GM12878 (cell line): ENCODE results near the gene BOD1L1. TPM values are rescaled to one million over a fixed set of nuclear protein-coding genes. Genes with fewer than 3 reads are reported as not detected.

Experiments used
- ATF2 ChIP-seq: IDR thresholded peaks from 2 replicates; pipeline ENCODE4 v1.6.1; 2012; ENCODE audit warnings: low read length, inconsistent platforms
- FOXK2 ChIP-seq: fragments of 450-650 bp; IDR thresholded peaks from 2 replicates; pipeline ENCODE4 v1.6.1; 2017; ENCODE audit warnings: mild to moderate bottlenecking, moderate library complexity
- GATAD2B ChIP-seq: fragments of 450-650 bp; conservative IDR thresholded peaks from 2 replicates; pipeline ENCODE4 v1.6.1; 2017; ENCODE audit warnings: low read depth, mild to moderate bottlenecking, moderate library complexity
- HDAC2 ChIP-seq: fragments of 200-600 bp; sonication (generic); IDR thresholded peaks from 2 replicates; pipeline ENCODE4 v1.6.1; 2017
- IKZF1 ChIP-seq: fragments of 450-650 bp; conservative IDR thresholded peaks from 2 replicates; pipeline ENCODE4 v1.6.1; 2017; ENCODE audit warnings: antibody characterized with exemption, mild to moderate bottlenecking
- MYB ChIP-seq: fragments of 150-350 bp; IDR thresholded peaks from 2 replicates; pipeline ENCODE4 v1.6.1; 2014; ENCODE audit warnings: mild to moderate bottlenecking, low read depth, low read length, borderline replicate concordance
- NKRF ChIP-seq: fragments of 450-650 bp; conservative IDR thresholded peaks from 2 replicates; pipeline ENCODE4 v1.6.1; 2017; ENCODE audit warnings: mild to moderate bottlenecking, moderate library complexity
- NR2C1 ChIP-seq: fragments of 450-650 bp; IDR thresholded peaks from 2 replicates; pipeline ENCODE4 v1.6.1; 2017; ENCODE audit warnings: antibody characterized with exemption, mild to moderate bottlenecking, moderate library complexity
- PBX3 ChIP-seq: IDR thresholded peaks from 2 replicates; pipeline ENCODE4 v1.6.1; 2011; ENCODE audit warnings: mild to moderate bottlenecking, low read depth, low read length, moderate library complexity; ENCODE audit not compliant: insufficient replicate concordance
- ZNF207 ChIP-seq: fragments of 450-650 bp; IDR thresholded peaks from 2 replicates; pipeline ENCODE4 v1.6.1; 2014; ENCODE audit warnings: antibody characterized with exemption, mild to moderate bottlenecking, borderline replicate concordance
- ZNF274 ChIP-seq: IDR thresholded peaks from one replicate; pipeline ENCODE4 v1.8.0; 2011; ENCODE audit not compliant: insufficient read length, insufficient read depth
- ZNF622 ChIP-seq: fragments of 450-650 bp; IDR thresholded peaks from 2 replicates; pipeline ENCODE4 v1.6.1; 2017; ENCODE audit warnings: mild to moderate bottlenecking, inconsistent platforms
- polyA plus RNA-seq, 11 experiments: library from polyadenylated mRNA; depleted of rRNA in 4 of 11; unstranded in 6 of 11; stranded (reverse) in 5 of 11; fragments of >200 nt; fragmentation: Nextera tagmentation in 4 of 11; fragmentation: Illumina TruSeq in 1 of 11; extraction: Ambion mirVana in 4 of 11; extraction: Trizol in 1 of 11; gene quantifications; 1 replicate in 1 of 11; 2 replicates in 10 of 11; pipeline versions ENCODE4 v1.2.1 to v1.2.3, GENCODE V29; 2011 to 2016; ENCODE audit warnings: inconsistent platforms in 2 of 11, missing spikeins in 2 of 11, low read depth in 1 of 11
- total RNA-seq, 4 experiments: library from RNA; depleted of rRNA in 3 of 4; stranded (reverse); fragments of >200 nt in 3 of 4; fragmentation: Illumina TruSeq in 1 of 4; extraction: Trizol in 1 of 4; gene quantifications; 2 replicates each; pipeline versions ENCODE4 v1.2.1 to v1.2.3, GENCODE V29; 2013 to 2021

Gene BOD1L1
- total and polyA plus RNA-seq, 10 of the 15 experiments (the other 5 are each of a cell fraction or from before 2014, with no cell fraction given) = 6.8 to 41.6 (median 24.3) TPM

GRCh38 chr4:13527981-13528820 is 99.3 kb downstream of the BOD1L1 start (continued):
- peak; percentile 75; the same call in 1 of the 2 replicates for TF ChIP-seq ATF2
- TF ChIP-seq NR2C1 = no peak
- no peak for TF ChIP-seq MYB
- TF ChIP-seq GATAD2B = no peak
- TF ChIP-seq NKRF = no peak
- TF ChIP-seq PBX3 = no peak
- TF ChIP-seq FOXK2 = no peak
- no peak for TF ChIP-seq HDAC2
- TF ChIP-seq ZNF274 = no peak
- no peak for TF ChIP-seq ZNF207
- TF ChIP-seq ZNF622 = no peak
- no peak; the same call in 1 of the 2 replicates for TF ChIP-seq IKZF1
